ENCODE data around the gene CAMK1D. TPM values are rescaled to one million over a fixed set of nuclear protein-coding genes. Genes with fewer than 3 reads are reported as not detected.
A peak's percentile ranks its signal among the peaks of the same experiment; 100 is the strongest.

CAMK1D gene
- total and polyA plus RNA-seq, 2 of the 8 experiments (the other 6 are each of a cell fraction or from before 2014, with no cell fraction given): 3.5 to 10.6 TPM

GRCh38 chr10:12533723-12534122 is 184.4 kb downstream of the CAMK1D start:
- H3K9ac ChIP-seq (replicated peaks in 1 of 4; ENCODE audit: extremely low read depth in 1 of 4, low read depth in 3 of 4, low read length in 3 of 4): no peak overlapping the region
- H4K8ac ChIP-seq (ENCODE audit: extremely low read depth, insufficient read depth, low read length): no peak overlapping the region
- H3K27me3 ChIP-seq (replicated peaks in 1 of 4; ENCODE audit: control insufficient read depth in 3 of 4, extremely low read depth in 1 of 4, insufficient read depth in 3 of 4, low read length in 3 of 4): no peaks in the 10 kb centered on the region
- no peaks in the 10 kb centered on the region for H4K20me1 ChIP-seq (replicated peaks in 1 of 2; ENCODE audit: control insufficient read depth in 1 of 2, insufficient read depth in 2 of 2, low read length in 2 of 2)
- H3K18ac ChIP-seq (ENCODE audit: extremely low read depth, low read length): no peak overlapping the region
- H3K79me1 ChIP-seq (ENCODE audit: low read depth, low read length): no peaks in the 10 kb centered on the region
- H3K27ac ChIP-seq (ENCODE audit: low read depth, low read length): no peak overlapping the region
- H3K23ac ChIP-seq (ENCODE audit: insufficient read length): no peak overlapping the region
- no peaks in the 10 kb centered on the region for H3K4me1 ChIP-seq (replicated peaks in 1 of 4; ENCODE audit: control insufficient read depth in 3 of 4, insufficient read depth in 4 of 4, low read length in 3 of 4)
- CTCF ChIA-PET (ENCODE audit: partially characterized antibody): interaction anchor here (2.4 kb wide), 1 partner anchor 123 kb away, joined by 7 read pairs; no protein-coding TSS in a partner anchor
- no peak overlapping the region for H2AK5ac ChIP-seq (ENCODE audit: low read depth, low read length)
- H3K56ac ChIP-seq (replicated peaks; ENCODE audit: insufficient read length, low read depth, low read length): no peak overlapping the region
- H4K91ac ChIP-seq (replicated peaks; ENCODE audit: insufficient read length, low read length): no peak overlapping the region
- no peak overlapping the region for H3K4me2 ChIP-seq (ENCODE audit: insufficient read depth in 1 of 2, low read depth in 2 of 2, low read length in 2 of 2)
- H2BK5ac ChIP-seq (ENCODE audit: low read depth, low read length): no peak overlapping the region
- H2BK12ac ChIP-seq (ENCODE audit: low read depth, low read length): no peak overlapping the region
- WGBS, 2 experiments (ENCODE audit: extremely low coverage in 1 of 2, insufficient coverage in 1 of 2, insufficient read length in 1 of 2, insufficient replicate concordance in 2 of 2, low coverage in 1 of 2, low lambda C conversion rate in 2 of 2, missing lambda C conversion rate in 1 of 2): 91% methylated on average over 3 of the region's 3 CpGs; no CpG with 5 or more reads in 1 of the 2 experiments
- H2AFZ ChIP-seq (ENCODE audit: low read length): no peak overlapping the region
- H3K4me3 ChIP-seq (ENCODE audit: extremely low read depth in 1 of 4, insufficient read depth in 2 of 4, low read depth in 3 of 4, low read length in 4 of 4): no peak overlapping the region
- FAIRE-seq (no peak), DNase-seq (ENCODE audit: low read depth in 1 of 2, low spot score in 2 of 2) (peak in 1 of 2 experiments; percentile 8)
- H3K9me3 ChIP-seq (ENCODE audit: insufficient read depth in 2 of 2, low read depth in 1 of 2, low read length in 1 of 2): no peaks in the 10 kb centered on the region
- POLR2A ChIA-PET (ENCODE audit: partially characterized antibody): no interaction called here
- H2BK20ac ChIP-seq (ENCODE audit: low read length): no peak overlapping the region
- H3K14ac ChIP-seq (ENCODE audit: insufficient read length): no peak overlapping the region
- H2BK15ac ChIP-seq (ENCODE audit: low read length): no peak overlapping the region
- H3K36me3 ChIP-seq (ENCODE audit: control insufficient read depth in 2 of 4, insufficient read depth in 4 of 4, low read length in 3 of 4): no peaks in the 10 kb centered on the region
- no peak overlapping the region for H2BK120ac ChIP-seq (replicated peaks; ENCODE audit: low read depth, low read length)
- no peak overlapping the region for H4K5ac ChIP-seq (ENCODE audit: insufficient read length, low read depth, low read length)
- H3K79me2 ChIP-seq (ENCODE audit: control insufficient read depth in 1 of 2, insufficient read depth in 2 of 2, low read length in 2 of 2): no peaks in the 10 kb centered on the region
- H3K23me2 ChIP-seq (ENCODE audit: low read depth, low read length): no peaks in the 10 kb centered on the region
- TF ChIP-seq POU5F1 (IDR thresholded peaks at IDR 0.05; ENCODE audit: low read depth, low read length) (no peak), E2F6 (IDR thresholded peaks at IDR 0.05) (no peak), YY1 (IDR thresholded peaks at IDR 0.05; ENCODE audit: low read depth, low read length) (no peak), BCL11A (IDR thresholded peaks at IDR 0.05; ENCODE audit: low read depth in 2 of 2, low read length in 2 of 2) (no peak)
- H3K4ac ChIP-seq (replicated peaks; ENCODE audit: insufficient read length, low read depth, low read length): no peak overlapping the region

All from H1 (cell line).